HFFc6 (cell line): Measurements from ENCODE around the gene SERPINB5. TPM values are rescaled to one million over a fixed set of nuclear protein-coding genes. Genes with fewer than 3 reads are reported as not detected.
A peak's percentile ranks its signal among the peaks of the same experiment; 100 is the strongest.

Experiments
- DNase-seq: peaks from one replicate; pipeline ENCODE4 v3.0.0-alpha.2; 2018
- H3K27ac Mint-ChIP-seq: 2 replicates; pipeline ENCODE4 v1.8.0; 2020; ENCODE audit warnings: mild to moderate bottlenecking, mixed read lengths
- H3K27me3 Mint-ChIP-seq: 2 replicates; pipeline ENCODE4 v1.8.0; 2021; ENCODE audit warnings: mild to moderate bottlenecking, moderate library complexity, mixed read lengths; ENCODE audit not compliant: insufficient read depth
- H3K36me3 Mint-ChIP-seq: 2 replicates; pipeline ENCODE4 v1.8.0; 2021; ENCODE audit warnings: low read depth, mixed read lengths
- H3K4me1 Mint-ChIP-seq: 2 replicates; pipeline ENCODE4 v1.8.0; 2020; ENCODE audit warnings: low read depth, mixed read lengths
- H3K4me3 Mint-ChIP-seq: 2 replicates; pipeline ENCODE4 v1.8.0; 2020; ENCODE audit warnings: mild to moderate bottlenecking, moderate library complexity, mixed read lengths
- H3K9me3 Mint-ChIP-seq: 2 replicates; pipeline ENCODE4 v1.8.0; 2020; ENCODE audit warnings: mild to moderate bottlenecking, mixed read lengths
- CTCF ChIP-seq: fragments of 200-600 bp; sonication (generic); IDR thresholded peaks from 2 replicates; pipeline ENCODE4 v1.5.0; 2021; ENCODE audit warnings: antibody characterized with exemption, mild to moderate bottlenecking
- total RNA-seq, 6 experiments: library from RNA; stranded (reverse); fragmentation: NEBNext Ultra II Directional; extraction: Animal tissue kit (Norgen Biotek cat#: 25700); gene quantifications; 2 replicates in 1 of 6; 3 replicates in 5 of 6; pipeline ENCODE4 v1.2.3, GENCODE V29; 2021

Gene SERPINB5
- total RNA-seq, 6 experiments from 2014 or later = not detected

- no peaks in the 10 kb centered on the region for H3K9me3 Mint-ChIP-seq
- no peak for DNase-seq
- H3K4me1 Mint-ChIP-seq = peaks cover 17% of the 10 kb centered on the region
- H3K27ac Mint-ChIP-seq = no peak overlapping the region
- no peaks in the 10 kb centered on the region for H3K36me3 Mint-ChIP-seq
- peaks cover 3% of the 10 kb centered on the region for H3K27me3 Mint-ChIP-seq
- H3K4me3 Mint-ChIP-seq = no peak overlapping the region
- peak; percentile 67 for TF ChIP-seq CTCF
Observed at GRCh38 chr18:63514888-63515678, 38.3 kb downstream of the SERPINB5 start.

- no peak for TF ChIP-seq CTCF
- no peak overlapping the region for H3K4me3 Mint-ChIP-seq
- H3K27me3 Mint-ChIP-seq = peaks cover 3% of the 10 kb centered on the region
- H3K9me3 Mint-ChIP-seq = no peaks in the 10 kb centered on the region
- peaks cover 21% of the 10 kb centered on the region for H3K4me1 Mint-ChIP-seq
- no peak overlapping the region for H3K27ac Mint-ChIP-seq
- no peak for DNase-seq
- H3K36me3 Mint-ChIP-seq = no peaks in the 10 kb centered on the region
Observed at GRCh38 chr18:63515801-63516200, 39.0 kb downstream of the SERPINB5 start.

GRCh38 chr18:63518178-63519012, 41.6 kb downstream of the SERPINB5 start:
- Mint-ChIP-seq H3K27ac (no peak overlapping the region), H3K36me3 (no peaks in the 10 kb centered on the region), H3K9me3 (no peaks in the 10 kb centered on the region), H3K27me3 (0 out of 2 replicates have a peak, but pooled peaks cover 1% of the 10 kb centered on the region), H3K4me3 (no peak overlapping the region), H3K4me1 (peaks cover 20% of the 10 kb centered on the region)
- TF ChIP-seq CTCF = peak; percentile 95
- DNase-seq = peak; percentile 67

- peaks cover 15% of the 10 kb centered on the region for H3K4me1 Mint-ChIP-seq
- no peak overlapping the region for H3K4me3 Mint-ChIP-seq
- H3K27me3 Mint-ChIP-seq = no peaks in the 10 kb centered on the region
- no peak overlapping the region for H3K27ac Mint-ChIP-seq
- no peak for TF ChIP-seq CTCF
- H3K9me3 Mint-ChIP-seq = no peaks in the 10 kb centered on the region
- DNase-seq = no peak
- no peaks in the 10 kb centered on the region for H3K36me3 Mint-ChIP-seq
Observed at GRCh38 chr18:63520053-63520685, 43.4 kb downstream of the SERPINB5 start.

- Mint-ChIP-seq H3K4me1 (peaks cover 13% of the 10 kb centered on the region), H3K36me3 (no peaks in the 10 kb centered on the region), H3K27me3 (no peaks in the 10 kb centered on the region), H3K9me3 (no peaks in the 10 kb centered on the region), H3K27ac (no peak overlapping the region), H3K4me3 (no peak overlapping the region)
- peak; percentile 55 for TF ChIP-seq CTCF
- DNase-seq = no peak
Observed at GRCh38 chr18:63523660-63524059, 46.9 kb downstream of the SERPINB5 start.
